Sigmoid colon (tissue), 7 donors: Measurements from ENCODE around the gene PRDM12. TPM values are rescaled to one million over a fixed set of nuclear protein-coding genes. Genes with fewer than 3 reads are reported as not detected.
A peak's percentile ranks its signal among the peaks of the same experiment; 100 is the strongest.

Experiments used
- DNase-seq: peaks from one replicate; pipeline ENCODE4 v3.0.0-alpha.2; 2019
- H3K27ac ChIP-seq, 4 donors: fragments of 200-600 bp; sonication (generic); one replicate each; pipeline ENCODE4 v1.5.1; 2016 to 2019; ENCODE audit warnings: mild to moderate bottlenecking in 1 of 4
- H3K27me3 ChIP-seq, 3 donors: fragments of 200-600 bp; sonication (generic); one replicate each; pipeline ENCODE4 v1.5.1; 2019; ENCODE audit warnings: mild to moderate bottlenecking in 1 of 3
- H3K36me3 ChIP-seq, 4 donors: fragments of 200-600 bp; sonication (generic); one replicate each; pipeline ENCODE4 v1.5.1; 2016 to 2019
- H3K4me1 ChIP-seq, 4 donors: fragments of 200-600 bp; sonication (generic); one replicate each; pipeline ENCODE4 v1.5.1; 2017 to 2019
- H3K4me3 ChIP-seq, 4 donors: fragments of 200-600 bp; sonication (generic); one replicate each; pipeline ENCODE4 v1.5.1; 2017 to 2019; ENCODE audit warnings: mild to moderate bottlenecking in 2 of 4, moderate library complexity in 1 of 4
- H3K9me3 ChIP-seq, 4 donors: fragments of 200-600 bp in 3 of 4; sonication (generic) in 3 of 4; one replicate each; pipeline versions ENCODE4 v1.5.1 to v1.6.1; 2013 to 2019
- EP300 ChIP-seq, 4 donors: sonication (generic); formaldehyde crosslinking; IDR thresholded peaks; one replicate each; pipeline ENCODE4 v1.6.1; 2017; ENCODE audit warnings: antibody characterized with exemption in 4 of 4
- POLR2A ChIP-seq, 2 donors: fragments of 450-650 bp; IDR thresholded peaks; one replicate each; pipeline ENCODE4 v1.6.1; 2016; ENCODE audit warnings: antibody characterized with exemption in 2 of 2, mild to moderate bottlenecking in 2 of 2, moderate library complexity in 2 of 2
- POLR2AphosphoS5 ChIP-seq, 4 donors: sonication (generic); formaldehyde crosslinking; IDR thresholded peaks; one replicate each; pipeline ENCODE4 v1.6.1; 2017; ENCODE audit warnings: antibody characterized with exemption in 4 of 4
- WGBS, 2 donors: extraction: QIAGEN DNeasy Blood & Tissue Kit; methylation state at CpG; one replicate each; pipeline ENCODE4 v1.1.7; 2013; 5-methylcytosine and 5-hydroxymethylcytosine counted together
- intact Hi-C: fragments of 100-400 bp; cut with DNase I; formaldehyde crosslinking; loops from one replicate; pipeline ENCODE4 v1.15.1; 2023
- polyA plus RNA-seq, 3 donors: library from polyadenylated mRNA; stranded (reverse); fragments of 200-250 nt; gene quantifications; one replicate each; pipeline ENCODE4 v1.2.3, GENCODE V29; 2013
- total RNA-seq, 4 donors: library from RNA; depleted of rRNA; stranded (reverse); fragments of >200 nt; gene quantifications; one replicate each; pipeline ENCODE4 v1.1.0, GENCODE V29; 2016
- TF ChIP-seq, protein P1 (sequence below), 4 experiments: fragments of 450-650 bp in 3 of 4; fragments of 200-600 bp in 1 of 4; IDR thresholded peaks; one replicate each; pipeline ENCODE4 v1.5.1; 2016 to 2019; ENCODE audit warnings: antibody characterized with exemption in 4 of 4, mild to moderate bottlenecking in 3 of 4, moderate library complexity in 2 of 4
- donor health status: healthy with polysubstance abuse.
- donor health status: Bipolar disorder and iron deficiency.
- donor health status: healthy.

Gene PRDM12
- total and polyA plus RNA-seq, 7 donors: not detected

GRCh38 chr9:130659699-130660248 is 4.6 kb upstream of the PRDM12 start:
- no peak for DNase-seq
- Histone ChIP-seq H3K27ac (no peak overlapping the region), H3K9me3 (no peaks in the 10 kb centered on the region), H3K36me3 (no peaks in the 10 kb centered on the region), H3K4me3 (peak overlapping the region in 3 of 4 donors; percentile 21 to 46 (median 42)), H3K4me1 (peaks cover 0 to 57% (median 54%) of the 10 kb centered on the region in 4 donors), H3K27me3 (peaks cover 69 to 95% (median 78%) of the 10 kb centered on the region in 3 donors)
- TF ChIP-seq POLR2AphosphoS5 (IDR thresholded peaks at IDR 0.05) (no peak), POLR2A (IDR thresholded peaks at IDR 0.05) (no peak)
- intact Hi-C loops: no loop called here
- WGBS, 2 donors: 3 to 4% methylated on average over 58 of the region's 58 CpGs

- Histone ChIP-seq H3K4me1 (peaks cover 0 to 62% (median 59%) of the 10 kb centered on the region in 4 donors), H3K27me3 (peaks cover 74 to 99% (median 83%) of the 10 kb centered on the region in 3 donors), H3K27ac (no peak overlapping the region), H3K9me3 (no peaks in the 10 kb centered on the region), H3K36me3 (no peaks in the 10 kb centered on the region), H3K4me3 (peak overlapping the region in 3 of 4 donors; percentile 21 to 46 (median 42))
- no peak for DNase-seq
- TF ChIP-seq POLR2AphosphoS5 (IDR thresholded peaks at IDR 0.05): no peak
- no peak for TF ChIP-seq EP300 (IDR thresholded peaks at IDR 0.05)
- TF ChIP-seq POLR2A (IDR thresholded peaks at IDR 0.05): no peak
- TF ChIP-seq, protein P1, sequence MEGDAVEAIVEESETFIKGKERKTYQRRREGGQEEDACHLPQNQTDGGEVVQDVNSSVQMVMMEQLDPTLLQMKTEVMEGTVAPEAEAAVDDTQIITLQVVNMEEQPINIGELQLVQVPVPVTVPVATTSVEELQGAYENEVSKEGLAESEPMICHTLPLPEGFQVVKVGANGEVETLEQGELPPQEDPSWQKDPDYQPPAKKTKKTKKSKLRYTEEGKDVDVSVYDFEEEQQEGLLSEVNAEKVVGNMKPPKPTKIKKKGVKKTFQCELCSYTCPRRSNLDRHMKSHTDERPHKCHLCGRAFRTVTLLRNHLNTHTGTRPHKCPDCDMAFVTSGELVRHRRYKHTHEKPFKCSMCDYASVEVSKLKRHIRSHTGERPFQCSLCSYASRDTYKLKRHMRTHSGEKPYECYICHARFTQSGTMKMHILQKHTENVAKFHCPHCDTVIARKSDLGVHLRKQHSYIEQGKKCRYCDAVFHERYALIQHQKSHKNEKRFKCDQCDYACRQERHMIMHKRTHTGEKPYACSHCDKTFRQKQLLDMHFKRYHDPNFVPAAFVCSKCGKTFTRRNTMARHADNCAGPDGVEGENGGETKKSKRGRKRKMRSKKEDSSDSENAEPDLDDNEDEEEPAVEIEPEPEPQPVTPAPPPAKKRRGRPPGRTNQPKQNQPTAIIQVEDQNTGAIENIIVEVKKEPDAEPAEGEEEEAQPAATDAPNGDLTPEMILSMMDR (IDR thresholded peaks at IDR 0.05): no peak
- intact Hi-C loops: no loop called here
- 3% methylated on average over 33 of the region's 33 CpGs for WGBS, 2 donors
Measured at GRCh38 chr9:130660326-130660682, 4.1 kb upstream of the PRDM12 start.

GRCh38 chr9:130660683-130661450 is 3.5 kb upstream of the PRDM12 start:
- peaks cover 80 to 100% (median 89%) of the 10 kb centered on the region in 3 donors for H3K27me3 ChIP-seq
- TF ChIP-seq, protein P1 (IDR thresholded peaks at IDR 0.05): no peak
- no peak for TF ChIP-seq POLR2A (IDR thresholded peaks at IDR 0.05)
- TF ChIP-seq POLR2AphosphoS5 (IDR thresholded peaks at IDR 0.05): no peak
- TF ChIP-seq EP300 (IDR thresholded peaks at IDR 0.05): no peak
- intact Hi-C loops: no loop called here

GRCh38 chr9:130661451-130662098 is 2.8 kb upstream of the PRDM12 start:
- no peak for DNase-seq
- Histone ChIP-seq H3K27ac (no peak overlapping the region), H3K4me1 (peaks cover 0 to 75% (median 72%) of the 10 kb centered on the region in 4 donors), H3K4me3 (peak overlapping the region in 3 of 4 donors; percentile 21 to 46 (median 42)), H3K36me3 (no peaks in the 10 kb centered on the region), H3K9me3 (no peaks in the 10 kb centered on the region), H3K27me3 (peaks cover 87 to 100% (median 96%) of the 10 kb centered on the region in 3 donors)
- 5 to 13% methylated on average over 47 of the region's 47 CpGs for WGBS, 2 donors
- TF ChIP-seq POLR2AphosphoS5 (IDR thresholded peaks at IDR 0.05) (no peak), EP300 (IDR thresholded peaks at IDR 0.05) (no peak), POLR2A (IDR thresholded peaks at IDR 0.05) (no peak)
- TF ChIP-seq, protein P1 (IDR thresholded peaks at IDR 0.05): no peak
- intact Hi-C loops: no loop called here

More at GRCh38 chr9:130660683-130661450, 3.5 kb upstream of the PRDM12 start:
- Histone ChIP-seq H3K27ac (no peak overlapping the region), H3K9me3 (no peaks in the 10 kb centered on the region), H3K4me3 (peak overlapping the region; percentile 19 to 46 (median 32)), H3K36me3 (no peaks in the 10 kb centered on the region), H3K4me1 (peaks cover 0 to 68% (median 65%) of the 10 kb centered on the region in 4 donors)
- 2 to 5% methylated on average over 82 of the region's 82 CpGs for WGBS, 2 donors
- no peak for DNase-seq
